ENCODE results near the gene JAG2. TPM values are rescaled to one million over a fixed set of nuclear protein-coding genes. Genes with fewer than 3 reads are reported as not detected.

The JAG2 gene
- polyA plus RNA-seq, 1 donor, result 7.5 TPM

GRCh38 chr14:105165134-105165704, 3.4 kb downstream of the JAG2 start:
- DNase-seq, result no peak

DNA sequence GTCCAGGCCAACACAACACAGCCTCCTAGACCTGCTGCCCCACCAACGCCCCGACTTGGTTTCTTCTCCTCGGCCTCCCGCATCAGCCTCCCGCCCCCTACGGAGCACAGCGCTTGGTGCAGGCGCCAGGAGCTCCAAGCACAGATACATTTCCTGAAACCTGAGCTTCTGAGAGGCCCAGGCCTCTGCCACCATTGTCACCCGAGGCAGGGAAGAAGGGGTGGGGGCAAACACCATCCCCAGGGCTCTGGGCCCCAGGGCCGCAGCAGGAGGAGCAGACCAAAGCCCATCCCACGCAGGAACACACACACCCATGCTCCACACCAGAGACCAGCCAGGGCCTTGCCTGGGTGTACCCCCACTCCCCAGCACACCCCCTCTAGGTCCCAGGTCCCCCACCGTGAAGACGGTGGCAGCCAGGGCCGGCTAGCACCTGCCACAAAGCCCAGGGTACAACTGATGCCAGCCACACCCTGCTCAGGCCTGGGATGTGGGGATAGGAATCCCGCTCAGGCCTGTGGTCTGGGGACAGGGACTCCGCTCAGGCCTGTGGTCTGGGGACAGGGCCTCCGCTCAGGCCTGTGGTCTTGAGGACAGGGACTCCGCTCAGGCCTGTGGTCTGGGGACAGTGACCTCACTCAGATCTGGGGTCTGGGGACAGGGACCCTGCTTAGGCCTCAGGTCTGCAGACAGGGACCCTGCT, 5.4 kb downstream of the JAG2 start:
- DNase-seq, result no peak

DNA sequence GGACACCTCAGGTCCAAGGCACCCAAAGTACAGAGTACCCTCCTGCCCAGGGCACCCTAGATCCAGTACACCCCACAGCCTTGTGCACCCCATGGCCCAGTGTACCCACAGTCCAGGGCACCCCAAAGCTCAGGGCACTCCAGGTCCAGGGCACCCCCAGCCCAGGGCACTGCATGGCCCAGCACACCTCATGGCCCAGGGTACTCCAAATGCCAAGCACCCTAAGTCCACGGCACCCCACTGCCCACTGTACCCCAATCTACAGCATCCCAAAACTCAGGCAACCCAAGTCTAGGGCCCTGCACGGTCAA, 6.0 kb downstream of the JAG2 start:
- no peak for DNase-seq

- DNase-seq, result no peak
Measured at GRCh38 chr14:105161964-105162668, 6.5 kb downstream of the JAG2 start.

GRCh38 chr14:105161309-105161708, 7.3 kb downstream of the JAG2 start:
- no peak for DNase-seq

DNA sequence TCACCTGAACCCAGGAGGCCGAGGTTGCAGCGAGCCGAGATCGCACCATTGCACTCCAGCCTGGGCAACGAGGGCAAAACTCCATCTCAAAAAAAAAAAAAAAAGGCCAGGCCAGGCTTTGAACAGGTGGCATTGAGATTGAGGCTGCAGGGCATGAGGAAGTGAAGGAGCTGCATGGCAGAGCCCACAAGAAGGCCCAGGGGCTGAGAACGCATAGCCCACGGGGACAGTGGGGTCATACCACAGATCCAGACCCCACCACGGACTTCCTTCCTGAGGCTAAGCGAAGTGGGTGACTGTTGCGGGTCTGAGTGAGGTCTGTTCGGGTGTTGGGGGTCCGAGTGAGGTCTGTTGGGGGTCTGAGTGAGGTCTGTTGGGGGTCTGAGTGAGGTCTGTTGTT, 7.8 kb downstream of the JAG2 start:
- DNase-seq, result no peak

- no peak for DNase-seq
Measured at GRCh38 chr14:105159344-105159743, 9.2 kb downstream of the JAG2 start.

GRCh38 chr14:105158794-105159193, 9.8 kb downstream of the JAG2 start:
- no peak for DNase-seq

- no peak for DNase-seq
Measured at GRCh38 chr14:105157872-105158271, 10.7 kb downstream of the JAG2 start.

- DNase-seq, result no peak
Measured at GRCh38 chr14:105156414-105157375, 11.9 kb downstream of the JAG2 start.

DNA sequence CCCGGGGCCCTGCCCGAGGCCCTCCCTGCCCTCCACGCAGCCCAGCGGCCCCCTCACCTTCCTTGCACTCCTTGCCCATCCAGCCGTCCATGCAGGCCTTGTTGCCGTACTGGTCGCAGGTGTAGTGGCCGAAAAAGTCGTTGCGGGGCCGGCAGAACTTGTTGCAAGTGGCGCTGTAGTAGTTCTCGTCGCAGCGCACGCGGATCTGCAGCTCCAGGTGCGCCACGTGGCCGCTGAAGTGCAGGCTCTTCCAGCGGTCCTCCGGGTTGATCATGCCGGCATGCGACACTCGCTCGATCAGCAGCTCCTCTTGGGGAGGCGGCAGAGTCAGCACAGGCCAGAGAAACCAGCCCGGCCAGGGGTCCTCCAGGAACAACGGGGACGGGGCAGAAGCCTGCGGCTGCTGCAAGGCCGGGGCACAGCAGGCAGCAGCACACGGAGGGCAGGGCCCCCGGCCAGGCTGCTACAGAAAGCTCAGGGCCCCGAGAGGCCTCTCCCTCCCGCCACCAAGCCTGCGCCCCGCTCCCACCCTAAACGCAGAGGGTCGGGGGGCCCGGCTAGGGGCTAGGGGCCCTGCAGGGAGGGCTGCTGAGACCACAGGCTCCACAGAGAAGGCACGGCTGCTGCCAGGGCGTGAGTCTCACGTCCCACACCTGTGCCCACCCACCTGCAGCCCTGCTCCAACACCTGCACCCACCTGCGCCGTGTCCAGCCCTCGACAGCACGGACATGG, 12.7 kb downstream of the JAG2 start:
- no peak for DNase-seq

- no peak for DNase-seq
Measured at GRCh38 chr14:105155071-105155651, 13.4 kb downstream of the JAG2 start.

DNA sequence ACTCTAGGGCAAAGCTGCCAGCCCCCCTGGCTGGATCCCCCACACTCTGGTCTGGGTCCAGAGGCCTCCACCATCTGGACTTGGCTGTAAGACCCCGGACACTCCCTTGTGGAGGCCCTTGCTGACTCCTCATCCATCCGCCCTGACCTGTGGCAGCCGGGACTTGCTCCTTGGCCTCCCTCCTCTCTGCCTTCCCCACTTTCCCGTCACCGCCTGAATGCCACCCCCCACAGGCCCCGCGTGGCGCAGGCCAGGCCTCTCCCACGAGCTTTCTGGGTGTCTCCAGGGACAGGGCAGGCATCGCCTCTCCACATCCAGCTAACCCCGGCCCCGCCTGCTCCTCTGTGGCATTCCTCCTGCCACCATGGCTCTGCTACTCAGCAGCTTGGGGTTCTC, 14.1 kb downstream of the JAG2 start:
- no peak for DNase-seq

GRCh38 chr14:105153739-105154475, 14.7 kb downstream of the JAG2 start:
- DNase-seq, result no peak

GRCh38 chr14:105153331-105153731, 15.2 kb downstream of the JAG2 start:
- no peak for DNase-seq

GRCh38 chr14:105152794-105153241, 15.8 kb downstream of the JAG2 start:
- DNase-seq, result no peak

DNA sequence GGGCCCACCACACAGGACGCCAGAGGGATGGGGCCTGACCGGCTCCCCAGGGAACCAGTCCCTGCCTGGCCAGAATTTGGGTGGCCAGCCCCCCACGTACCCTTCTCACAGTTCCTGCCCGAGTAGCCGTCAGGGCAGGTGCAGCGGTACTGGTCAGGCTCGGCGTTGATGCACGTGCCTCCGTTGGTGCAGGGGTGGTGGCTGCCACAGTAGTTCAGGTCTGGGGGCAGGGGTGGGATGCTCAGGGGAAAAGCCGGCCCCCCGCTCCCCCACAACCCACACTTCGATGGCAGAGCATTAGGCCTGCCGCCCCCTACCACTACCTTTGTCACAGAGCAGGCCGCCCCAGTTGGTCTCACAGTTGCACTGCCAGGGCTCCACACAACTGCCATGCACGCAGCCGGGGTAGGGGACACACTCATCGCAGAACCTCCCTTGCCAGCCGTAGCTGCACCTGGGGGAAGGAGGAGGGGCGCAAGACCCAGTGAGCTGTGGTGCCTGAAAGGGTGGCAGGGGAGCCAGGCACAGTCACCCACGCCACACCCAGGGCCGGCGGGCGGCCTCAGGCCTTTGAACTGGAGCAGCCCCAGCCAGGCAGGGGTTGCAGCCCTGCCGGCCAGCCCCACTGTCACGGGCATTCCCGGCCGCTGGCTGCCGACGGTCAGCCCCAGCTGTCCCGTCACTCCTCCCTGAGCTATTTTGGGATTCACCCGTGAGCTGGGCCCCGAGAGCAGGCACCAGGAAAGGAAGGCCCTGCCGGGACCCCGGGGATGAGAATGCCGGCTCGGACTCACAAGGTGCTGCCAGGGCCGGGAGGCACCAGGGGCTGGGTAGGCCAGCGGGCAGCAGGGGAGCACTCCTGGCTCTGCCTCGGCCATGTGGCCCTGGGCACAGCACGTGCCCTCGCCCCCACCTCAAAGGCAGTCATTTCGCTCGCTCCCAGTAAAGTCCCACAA, 16.5 kb downstream of the JAG2 start:
- no peak for DNase-seq

GRCh38 chr14:105151084-105151837, 17.3 kb downstream of the JAG2 start:
- DNase-seq, result no peak
